GM18907 (cell line): ENCODE data around the gene WNK2.
A peak's percentile ranks its signal among the peaks of the same experiment; 100 is the strongest.
"Not testable (repeated sequence)": the region's sequence is repeated elsewhere in the genome, so short reads cannot be mapped to it uniquely, and the experiment has no call there.

Experiments used
- ATAC-seq: cut with Tn5 transposase; IDR thresholded peaks from one replicate; pipeline ENCODE4 v1.9.1; 2021; ENCODE audit warnings: mild to moderate bottlenecking, moderate library complexity; ENCODE audit not compliant: unreplicated experiment

WNK2 gene

DNA sequence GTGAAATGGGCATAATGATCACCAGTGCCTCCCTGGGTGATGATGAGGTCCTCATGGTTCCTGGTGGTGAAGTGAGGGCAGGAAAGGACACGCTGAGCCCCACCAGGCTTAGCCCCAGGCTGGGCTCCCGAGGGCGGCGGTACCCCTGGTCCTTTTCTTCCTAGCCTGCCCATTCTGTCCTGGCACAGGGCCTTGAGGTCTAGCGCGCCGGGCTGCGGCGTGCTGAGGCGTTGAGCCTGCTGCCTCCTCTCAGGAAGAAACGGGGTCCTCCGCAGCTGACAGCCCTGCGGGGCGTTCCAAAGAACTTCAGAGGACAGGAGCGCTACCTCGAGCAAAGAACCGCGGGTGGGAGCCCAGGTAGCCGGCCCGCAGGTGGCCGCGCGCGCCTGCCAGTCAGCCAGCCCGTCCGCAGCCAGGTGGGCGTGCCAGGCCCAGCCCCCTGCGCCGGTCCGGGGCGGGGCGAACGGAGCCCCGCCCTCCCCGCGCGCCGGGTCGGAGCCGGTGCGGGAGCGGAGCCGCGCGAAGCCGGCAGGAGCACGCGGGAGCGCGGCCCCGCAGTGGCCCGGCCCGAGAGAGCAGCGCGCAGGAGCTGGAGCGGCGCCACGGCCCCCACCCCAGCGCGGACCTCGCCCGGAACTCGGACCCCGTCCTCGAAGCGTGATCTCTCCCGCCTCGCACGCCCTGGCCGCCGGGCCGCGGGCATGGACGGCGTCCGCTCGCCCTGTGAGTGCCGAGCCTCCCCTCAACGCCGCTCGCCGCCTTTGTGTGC is at the start of gene WNK2:
WNK2 (plus strand) TSS at position 477 of the 769 bp plus-strand sequence. CDS start 791 bp downstream, outside the sequence.
- ATAC-seq = no peak

DNA sequence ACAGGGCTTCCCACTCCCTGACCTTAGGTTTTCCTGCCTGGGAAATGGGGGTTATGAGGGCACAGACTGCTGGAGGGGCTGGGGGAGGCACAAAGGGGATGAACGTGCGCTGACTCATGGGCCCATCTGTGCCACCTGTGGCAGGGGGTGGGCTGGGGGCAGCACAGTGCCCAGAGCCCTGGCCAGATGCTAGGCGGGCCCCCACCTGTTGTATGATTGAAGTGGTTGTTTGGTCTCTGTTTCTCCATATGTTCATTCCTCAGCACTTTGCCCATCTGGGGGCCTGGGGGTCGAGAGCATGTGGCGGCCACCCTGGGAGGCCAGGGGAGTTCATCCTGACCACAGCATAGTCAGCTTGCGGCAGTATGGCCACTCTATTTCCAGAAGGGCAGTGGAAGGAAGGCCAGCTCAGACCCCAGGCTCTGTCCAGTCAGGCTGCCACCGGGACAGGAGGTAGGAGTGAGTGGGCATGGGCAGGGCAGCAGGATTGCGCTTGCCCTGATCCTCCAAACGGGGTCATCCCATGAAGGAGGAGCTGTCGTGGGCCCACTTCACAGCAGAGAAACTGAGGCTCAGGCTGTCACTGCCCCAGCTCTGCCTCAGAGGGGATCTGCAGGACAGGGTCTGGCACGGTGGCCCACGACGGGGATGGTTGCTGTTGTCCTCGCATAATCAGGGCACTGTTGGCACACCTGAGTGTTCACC is 49.0 kb upstream of the WNK2 start:
- no peak for ATAC-seq

DNA sequence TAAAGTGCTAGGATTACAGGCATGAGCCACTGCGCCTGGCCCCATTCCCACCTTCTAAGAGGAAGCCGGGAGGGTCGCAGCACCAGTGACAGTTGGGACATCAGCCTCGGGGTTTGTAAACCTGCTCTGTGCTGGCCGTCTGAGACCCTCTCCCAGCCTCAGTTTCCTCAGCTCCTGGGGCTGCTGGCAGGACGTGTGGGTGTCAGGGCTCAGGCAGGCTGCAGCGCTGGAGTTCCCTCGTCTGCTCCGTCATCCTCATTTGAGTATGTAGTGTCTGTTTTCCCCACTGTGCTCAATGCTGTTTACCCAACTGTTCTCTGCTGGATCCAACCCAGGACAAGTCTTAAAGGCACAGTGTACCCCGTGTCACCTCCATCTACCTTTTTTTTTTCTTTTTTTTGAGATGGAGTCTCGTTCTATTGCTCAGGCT is 47.9 kb upstream of the WNK2 start:
- ATAC-seq = no peak

- ATAC-seq = no peak
These were observed 46.6 kb upstream of the WNK2 start for GRCh38 chr9:93137362-93137761.

GRCh38 chr9:93138171-93138764 is 45.7 kb upstream of the WNK2 start:
- no peak for ATAC-seq

DNA sequence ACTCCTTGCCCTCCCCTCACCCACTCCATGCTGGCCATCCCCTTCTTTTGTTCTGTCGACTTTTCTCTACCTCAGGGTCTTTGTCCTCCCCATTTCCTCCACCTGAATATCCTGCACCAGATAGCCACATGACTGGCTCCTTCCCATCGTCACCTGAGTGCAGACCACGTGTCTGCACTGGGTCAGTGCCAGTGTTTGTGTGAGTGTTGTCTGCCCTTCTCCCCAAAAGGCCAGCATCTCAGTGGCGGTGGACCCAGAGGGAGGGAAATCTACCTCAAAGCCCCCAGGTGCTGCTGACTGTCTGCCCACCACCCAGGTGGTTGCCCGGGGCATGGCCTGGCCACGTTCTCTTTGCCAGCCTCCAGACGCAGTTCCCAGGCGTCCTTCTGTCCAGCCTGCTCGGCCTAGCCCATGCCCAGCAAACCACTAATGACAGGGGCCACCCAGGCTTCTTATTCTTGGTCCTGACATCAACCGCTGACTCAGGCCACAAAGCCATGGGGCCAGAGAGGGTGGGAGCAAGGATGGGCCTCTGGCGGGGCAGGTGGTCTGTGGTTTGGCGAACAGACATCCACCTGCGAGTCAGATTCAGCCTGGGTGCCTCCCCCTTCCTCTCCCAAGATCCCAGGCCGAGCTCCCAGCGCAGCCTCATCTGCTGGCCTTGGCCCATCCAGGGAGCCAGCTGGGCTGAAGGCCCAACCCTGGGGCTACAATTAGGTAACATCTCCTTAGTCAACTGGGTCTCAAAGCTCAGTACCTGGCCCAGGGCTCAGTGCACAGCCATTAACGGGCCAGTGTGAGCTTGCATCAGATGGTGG is 44.4 kb upstream of the WNK2 start:
- ATAC-seq = no peak

DNA sequence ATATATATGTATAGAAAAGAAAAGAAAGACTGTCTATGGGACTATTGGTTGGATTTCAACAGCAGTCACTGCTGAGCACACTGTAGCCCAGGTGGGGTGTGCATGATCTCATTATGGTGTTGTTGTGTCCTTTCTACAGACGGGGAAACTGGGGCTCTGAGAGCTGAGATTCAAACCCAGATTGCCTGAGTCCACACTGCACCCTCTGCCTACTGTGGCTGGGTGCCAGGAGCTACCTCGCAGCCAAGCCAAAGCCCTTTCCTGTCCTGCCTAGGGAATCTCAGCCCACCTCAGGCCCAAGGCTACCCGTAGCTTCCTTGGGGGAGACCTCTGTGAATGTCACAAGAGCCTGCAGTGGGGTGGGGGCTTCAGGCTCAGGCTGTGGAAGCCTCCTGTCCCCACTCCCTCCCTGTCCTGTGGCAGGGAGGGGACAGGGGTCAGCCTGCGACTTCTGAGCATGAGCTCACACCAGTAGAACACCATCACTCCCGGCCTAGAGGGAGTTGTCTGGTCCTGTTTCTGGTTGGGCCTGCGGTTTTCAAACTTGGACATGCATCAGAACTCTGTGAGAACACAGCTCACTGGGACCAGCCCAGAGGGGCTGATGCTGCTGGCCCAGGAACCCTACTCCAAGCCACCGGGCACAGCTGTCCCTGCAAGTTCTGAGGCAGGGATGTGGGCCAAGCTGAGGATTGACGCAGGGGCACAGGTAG is 42.0 kb upstream of the WNK2 start:
- ATAC-seq = no peak

GRCh38 chr9:93143830-93144530 is 40.0 kb upstream of the WNK2 start:
- ATAC-seq = no peak

- not testable (repeated sequence) for ATAC-seq
These were observed 37.2 kb upstream of the WNK2 start for GRCh38 chr9:93146696-93147095.

DNA sequence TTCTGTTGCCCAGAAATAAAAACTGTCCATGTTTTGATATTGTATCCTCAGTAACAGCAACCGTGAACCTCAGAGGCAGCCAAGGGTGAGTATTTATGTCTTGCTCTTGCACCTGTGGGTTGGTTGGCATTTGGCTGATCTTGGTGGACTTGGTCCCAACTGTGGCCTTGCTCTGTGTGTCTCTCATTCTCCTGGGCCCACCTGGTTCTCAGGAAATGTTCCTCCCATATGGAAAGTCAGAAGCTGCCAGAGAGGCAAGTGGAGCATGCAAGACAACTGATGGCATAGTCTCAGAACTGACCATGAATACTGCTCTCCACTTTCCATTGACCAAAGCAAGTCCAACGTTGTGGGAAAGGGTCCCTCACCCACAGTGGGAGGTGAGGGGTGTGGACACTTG is 36.3 kb upstream of the WNK2 start:
- no peak for ATAC-seq

GRCh38 chr9:93148721-93149120 is 35.2 kb upstream of the WNK2 start:
- ATAC-seq = no peak

- no peak for ATAC-seq
These were observed 34.6 kb upstream of the WNK2 start for GRCh38 chr9:93149361-93149760.

- ATAC-seq = no peak
These were observed 32.7 kb upstream of the WNK2 start for GRCh38 chr9:93151097-93151784.

- ATAC-seq = no peak
These were observed 29.5 kb upstream of the WNK2 start for GRCh38 chr9:93154293-93154903.

DNA sequence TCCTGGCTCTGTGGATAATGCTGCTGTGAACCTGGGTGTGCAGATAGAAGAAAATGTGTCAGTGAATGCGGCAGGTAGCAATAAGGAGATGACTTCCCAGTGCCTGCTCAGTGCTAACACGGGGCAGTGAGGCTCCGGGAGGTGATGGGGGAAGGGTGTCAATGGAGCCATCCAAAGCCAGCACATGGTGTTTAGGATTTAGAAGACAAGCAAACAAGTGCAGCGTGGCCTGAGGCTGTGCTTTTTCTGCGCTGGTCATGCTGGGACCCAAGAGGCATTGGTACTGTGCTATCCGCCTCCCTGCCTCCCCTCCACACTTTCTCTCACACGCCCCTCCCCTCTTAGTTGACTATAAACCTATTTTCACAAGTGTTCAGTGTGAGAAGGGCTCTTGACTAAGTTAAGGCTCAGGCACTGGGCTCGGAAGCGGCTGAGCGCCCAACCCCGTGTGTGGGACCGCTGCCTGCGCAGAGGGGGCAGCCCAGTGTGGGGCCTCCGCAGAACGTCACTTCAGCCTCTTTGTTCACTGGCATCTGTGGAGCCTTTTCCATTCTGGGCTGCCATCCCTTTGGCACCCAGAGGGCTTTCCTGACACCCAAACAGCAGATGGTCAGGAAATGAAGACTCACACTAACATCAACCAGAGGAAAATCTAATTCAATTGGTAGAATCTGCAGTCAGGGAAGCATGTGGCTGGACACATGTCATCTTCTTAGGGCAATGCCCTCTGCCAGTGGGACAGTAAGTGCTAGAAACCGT is 28.0 kb upstream of the WNK2 start:
- no peak for ATAC-seq

- ATAC-seq = peak; percentile 60
These were observed 27.4 kb upstream of the WNK2 start for GRCh38 chr9:93156475-93157008.

GRCh38 chr9:93159601-93160471 is 24.1 kb upstream of the WNK2 start:
- peak; percentile 92 for ATAC-seq
